ENCODE data around the gene GATAD1. TPM values are rescaled to one million over a fixed set of nuclear protein-coding genes. Genes with fewer than 3 reads are reported as not detected.

The GATAD1 gene
- polyA plus RNA-seq, 1 experiment = 17.4 TPM

GRCh38 chr7:92427193-92427592 lies 20.1 kb upstream of the GATAD1 start:
- ChIA-PET CTCF (interaction anchor here (0.7 to 4.6 kb wide), 3 partner anchors 13 to 45 kb away, joined by 3 to 36 read pairs (median 7); no protein-coding TSS in a partner anchor), POLR2A (no interaction called here)

GRCh38 chr7:92432299-92432946 lies 14.9 kb upstream of the GATAD1 start:
- H3K27me3 ChIP-seq (ENCODE audit: control insufficient read depth, insufficient read depth, low read length) = no peaks in the 10 kb centered on the region
- no peak for DNase-seq (ENCODE audit: low read depth)
- no peaks in the 10 kb centered on the region for H3K36me3 ChIP-seq (ENCODE audit: control insufficient read depth, insufficient read depth, low read length)
- TF ChIP-seq CTCF (IDR thresholded peaks at IDR 0.05; ENCODE audit: insufficient read depth, low read depth, low read length) = no peak
- ChIA-PET POLR2A (no interaction called here), CTCF (no interaction called here)
- no peak overlapping the region for H3K4me3 ChIP-seq (ENCODE audit: low read depth, low read length)

More at GRCh38 chr7:92427193-92427592, 20.1 kb upstream of the GATAD1 start:
- Histone ChIP-seq H3K4me3 (ENCODE audit: low read depth, low read length) (no peak overlapping the region), H3K36me3 (ENCODE audit: control insufficient read depth, insufficient read depth, low read length) (no peaks in the 10 kb centered on the region), H3K27me3 (ENCODE audit: control insufficient read depth, insufficient read depth, low read length) (no peaks in the 10 kb centered on the region)
- DNase-seq (ENCODE audit: low read depth) = no peak
- no peak for TF ChIP-seq CTCF (IDR thresholded peaks at IDR 0.05; ENCODE audit: insufficient read depth, low read depth, low read length)

DNA sequence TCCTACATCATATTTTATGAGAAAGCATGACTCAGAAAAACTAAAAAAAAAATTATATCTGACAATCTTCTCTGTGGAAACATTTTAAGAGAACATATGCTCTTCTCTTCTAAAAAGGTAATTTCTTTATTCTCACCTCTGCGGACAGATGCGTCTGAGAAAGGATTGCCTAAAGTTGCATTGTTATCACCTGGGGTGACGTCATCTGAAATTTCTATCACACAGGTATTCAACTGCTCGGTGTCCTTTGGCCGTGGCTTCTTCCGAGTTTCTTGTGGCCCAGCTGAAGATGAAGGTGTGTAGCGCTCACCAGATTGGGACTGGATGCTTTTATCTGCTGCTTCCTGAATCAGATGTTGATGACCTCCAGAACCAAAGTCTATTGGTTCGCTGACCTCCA lies 14.3 kb upstream of the GATAD1 start:
- ChIA-PET POLR2A (no interaction called here), CTCF (no interaction called here)
- no peak for TF ChIP-seq CTCF (IDR thresholded peaks at IDR 0.05; ENCODE audit: insufficient read depth, low read depth, low read length)
- Histone ChIP-seq H3K4me3 (ENCODE audit: low read depth, low read length) (no peak overlapping the region), H3K27me3 (ENCODE audit: control insufficient read depth, insufficient read depth, low read length) (no peaks in the 10 kb centered on the region), H3K36me3 (ENCODE audit: control insufficient read depth, insufficient read depth, low read length) (no peaks in the 10 kb centered on the region)
- no peak for DNase-seq (ENCODE audit: low read depth)

DNA sequence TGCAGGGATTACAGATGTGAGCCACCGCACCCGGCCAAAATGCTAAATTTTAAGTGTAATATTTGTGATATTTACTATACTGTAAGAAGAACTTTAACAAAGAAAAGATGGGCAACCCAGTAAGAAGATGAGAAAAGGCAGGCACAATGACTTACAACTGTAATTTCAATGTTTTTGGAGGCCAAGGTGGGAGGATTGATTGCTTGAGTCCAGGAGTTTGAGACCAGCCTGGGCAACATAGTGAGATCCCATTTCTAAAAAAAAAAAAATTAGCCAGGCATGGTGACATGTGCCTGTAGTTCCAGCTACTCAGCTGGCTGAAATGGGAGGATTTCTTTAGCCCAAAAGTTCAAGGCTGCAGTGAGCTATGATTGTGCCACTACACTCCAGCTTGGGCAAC lies 11.7 kb upstream of the GATAD1 start:
- no peak for DNase-seq (ENCODE audit: low read depth)
- no peak for TF ChIP-seq CTCF (IDR thresholded peaks at IDR 0.05; ENCODE audit: insufficient read depth, low read depth, low read length)
- POLR2A ChIA-PET = no interaction called here
- CTCF ChIA-PET = interaction anchor here (0.9 to 1.7 kb wide), 4 partner anchors 10 to 121 kb away, joined by 3 to 6 read pairs (median 4); partner anchors contain the start of gene GATAD1
- Histone ChIP-seq H3K4me3 (ENCODE audit: low read depth, low read length) (no peak overlapping the region), H3K27me3 (ENCODE audit: control insufficient read depth, insufficient read depth, low read length) (0 out of 2 replicates have a peak, but pooled peaks cover 1% of the 10 kb centered on the region), H3K36me3 (ENCODE audit: control insufficient read depth, insufficient read depth, low read length) (no peaks in the 10 kb centered on the region)

DNA sequence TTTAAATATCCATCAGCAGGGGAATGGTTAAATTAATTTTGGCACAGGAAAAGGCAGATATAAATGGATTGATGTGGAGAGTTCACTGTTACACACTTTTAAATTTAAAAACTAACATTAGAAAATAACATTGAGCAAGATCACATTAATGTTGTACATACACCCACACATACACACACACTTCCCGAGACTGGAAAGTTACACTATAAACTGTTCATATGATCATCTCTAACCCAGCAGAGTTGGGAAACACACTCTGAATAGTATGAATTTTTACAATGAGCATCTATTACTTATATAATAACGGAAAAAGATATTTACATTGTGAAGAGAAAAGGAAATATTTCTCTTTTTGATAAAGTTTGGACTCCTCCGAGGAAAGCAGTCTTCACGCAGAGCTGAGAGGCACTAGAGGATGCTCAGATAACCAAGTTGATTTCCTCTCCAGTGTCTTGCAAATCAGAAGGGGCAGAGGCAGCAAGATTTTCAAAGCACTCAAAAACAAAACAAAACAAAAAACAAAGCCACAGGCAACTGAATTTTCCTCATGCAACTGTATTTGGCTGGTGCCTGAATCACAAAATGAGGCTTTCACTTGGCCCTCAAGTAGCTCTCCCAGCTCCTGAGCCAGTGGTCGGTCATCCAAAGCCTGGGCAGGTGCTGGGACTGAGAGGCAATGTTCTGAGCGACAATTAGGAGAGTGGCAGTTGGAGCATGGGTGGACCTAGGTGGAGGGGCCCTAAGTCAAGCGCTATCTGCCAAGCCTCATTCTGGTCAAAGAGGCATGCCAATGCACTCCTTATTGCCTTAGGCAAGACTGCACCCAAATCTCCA lies 10.5 kb upstream of the GATAD1 start:
- no peak for TF ChIP-seq CTCF (IDR thresholded peaks at IDR 0.05; ENCODE audit: insufficient read depth, low read depth, low read length)

More for the DNA sequence above, 10.5 kb upstream of the GATAD1 start:
- ChIA-PET POLR2A (no interaction called here), CTCF (interaction anchor here (2.4 kb wide), 1 partner anchor 12 kb away, joined by 13 read pairs; no protein-coding TSS in a partner anchor)
- 0 out of 2 replicates have a peak, but pooled peaks cover 1% of the 10 kb centered on the region for H3K27me3 ChIP-seq (ENCODE audit: control insufficient read depth, insufficient read depth, low read length)
- DNase-seq (ENCODE audit: low read depth) = no peak
- H3K36me3 ChIP-seq (ENCODE audit: control insufficient read depth, insufficient read depth, low read length) = no peaks in the 10 kb centered on the region
- no peak overlapping the region for H3K4me3 ChIP-seq (ENCODE audit: low read depth, low read length)
